Keratinocyte (primary cell): Measurements from ENCODE around the gene ITIH2. TPM values are rescaled to one million over a fixed set of nuclear protein-coding genes. Genes with fewer than 3 reads are reported as not detected.

Source experiments
- DNase-seq: peaks from one replicate; pipeline ENCODE4 v3.0.0-alpha.2; 2011; ENCODE audit warnings: low read depth, missing footprints, low spot score
- FAIRE-seq: peaks from 2 replicates; lab custom pipeline; 2011; peaks lifted over from hg19 to GRCh38; lab: Jason Lieb, UNC
- H2AFZ ChIP-seq: 2 replicates; pipeline ENCODE4 v1.6.0; 2012; ENCODE audit warnings: low read length, control low read depth, inconsistent platforms; ENCODE audit not compliant: control insufficient read depth
- H3K27ac ChIP-seq: 2 replicates; pipeline ENCODE4 v1.5.1; 2011; ENCODE audit warnings: low read length; ENCODE audit not compliant: control insufficient read depth, insufficient read depth
- H3K27me3 ChIP-seq: 3 replicates; pipeline ENCODE4 v1.6.0; 2011; ENCODE audit warnings: low read length; ENCODE audit not compliant: control insufficient read depth, insufficient read depth; ENCODE audit errors: extremely low read depth
- H3K36me3 ChIP-seq, 2 experiments: 2 replicates in 1 of 2; 3 replicates in 1 of 2; pipeline ENCODE4 v1.5.1; 2011; ENCODE audit warnings: low read length in 2 of 2, mild to moderate bottlenecking in 1 of 2; ENCODE audit not compliant: control insufficient read depth in 2 of 2, insufficient read depth in 2 of 2; ENCODE audit errors: extremely low read depth in 1 of 2
- H3K4me1 ChIP-seq: 3 replicates; pipeline ENCODE4 v1.5.1; 2011; ENCODE audit warnings: low read length; ENCODE audit not compliant: control insufficient read depth, insufficient read depth; ENCODE audit errors: extremely low read depth
- H3K4me2 ChIP-seq: 3 replicates; pipeline ENCODE4 v1.6.0; 2011; ENCODE audit warnings: low read depth, low read length; ENCODE audit not compliant: control insufficient read depth, insufficient read depth; ENCODE audit errors: extremely low read depth
- H3K4me3 ChIP-seq, 3 experiments: fragments of 200-600 bp in 1 of 3; sonication (generic) in 1 of 3; 2 replicates in 2 of 3; 3 replicates in 1 of 3; pipeline ENCODE4 v1.5.1; 2011 to 2016; ENCODE audit warnings: low read length in 3 of 3, mild to moderate bottlenecking in 3 of 3, control low read depth in 2 of 3, inconsistent platforms in 1 of 3, low read depth in 1 of 3, mixed read lengths in 1 of 3, mixed run types in 1 of 3, moderate library complexity in 1 of 3; ENCODE audit not compliant: control insufficient read depth in 2 of 3, insufficient read depth in 2 of 3; ENCODE audit errors: extremely low read depth in 1 of 3
- H3K79me2 ChIP-seq: 2 replicates; pipeline ENCODE4 v1.6.0; 2012; ENCODE audit warnings: low read length; ENCODE audit not compliant: control insufficient read depth, insufficient read depth
- H3K9ac ChIP-seq: 3 replicates; pipeline ENCODE4 v1.6.0; 2011; ENCODE audit warnings: low read length; ENCODE audit not compliant: control insufficient read depth, insufficient read depth; ENCODE audit errors: extremely low read depth
- H3K9me1 ChIP-seq: 3 replicates; pipeline ENCODE4 v1.6.0; 2011; ENCODE audit warnings: low read length; ENCODE audit not compliant: control insufficient read depth, insufficient read depth; ENCODE audit errors: extremely low read depth
- H3K9me3 ChIP-seq: 2 replicates; pipeline ENCODE4 v1.5.1; 2012; ENCODE audit warnings: low read depth, low read length; ENCODE audit not compliant: control insufficient read depth
- H4K20me1 ChIP-seq: 3 replicates; pipeline ENCODE4 v1.6.0; 2011; ENCODE audit warnings: low read length; ENCODE audit not compliant: control insufficient read depth, insufficient read depth; ENCODE audit errors: extremely low read depth
- EZH2 ChIP-seq: IDR thresholded peaks from one replicate; pipeline ENCODE4 v1.6.1; 2012; ENCODE audit warnings: inconsistent platforms, mild to moderate bottlenecking, low read length, moderate library complexity
- dilution Hi-C: fragments of 300-500 bp; cut with MboI; formaldehyde crosslinking; loops from one replicate; pipeline ENCODE4 v1.7.0; 2020; ENCODE audit warnings: low sequenced_read_pairs; ENCODE audit not compliant: extremely low pct_ligation_motif_present
- polyA plus RNA-seq, 5 experiments: library from polyadenylated mRNA; depleted of rRNA in 3 of 5; stranded (reverse) in 3 of 5; stranded (forward) in 1 of 5; unstranded in 1 of 5; fragments of >200 nt; gene quantifications; 1 replicate in 1 of 5; 2 replicates in 3 of 5; 3 replicates in 1 of 5; pipeline versions ENCODE4 v1.2.1 to v1.2.3, GENCODE V29; 2011 to 2012; ENCODE audit warnings: missing spikeins in 2 of 5, low read depth in 1 of 5, low replicate concordance in 1 of 5
- TF ChIP-seq, protein P1 (sequence below), 3 experiments: IDR thresholded peaks in 1 of 3; conservative IDR thresholded peaks in 1 of 3; optimal IDR thresholded peaks in 1 of 3; 2 replicates in 2 of 3; 3 replicates in 1 of 3; pipeline versions ENCODE3 to v1.5.1; 2011; ENCODE audit warnings: low read length in 3 of 3, mild to moderate bottlenecking in 3 of 3, moderate library complexity in 2 of 3, control low read depth in 1 of 3, inconsistent platforms in 1 of 3; ENCODE audit not compliant: insufficient read depth in 2 of 3; ENCODE audit errors: extremely low read depth in 1 of 3

ITIH2 gene
- polyA plus RNA-seq, 1 donor (not counting 4 experiments of a cell fraction or from before 2014, with no cell fraction given): not detected

DNA sequence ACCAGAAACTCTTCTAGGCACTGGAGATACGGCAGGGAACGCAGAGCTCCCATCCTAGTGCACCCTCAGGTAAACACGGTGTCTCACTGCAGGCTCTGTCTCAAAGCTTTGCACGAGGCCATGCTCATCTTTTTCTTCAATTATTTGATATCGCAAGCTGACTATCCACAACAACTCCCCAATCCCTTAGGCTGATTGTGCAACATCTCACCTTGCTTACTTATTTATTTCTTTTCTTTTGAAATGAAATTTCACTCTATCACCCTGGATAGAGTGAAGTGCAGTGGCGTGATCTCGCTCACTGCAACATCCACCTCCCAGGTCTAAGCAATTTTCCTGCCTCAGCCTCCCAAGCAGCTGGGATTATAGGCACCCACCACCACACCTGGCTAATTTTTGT, 12.4 kb downstream of the ITIH2 start:
- no peaks in the 10 kb centered on the region for H3K79me2 ChIP-seq
- no peaks in the 10 kb centered on the region for H3K36me3 ChIP-seq
- H3K4me2 ChIP-seq: no peak overlapping the region
- no peak overlapping the region for H3K27ac ChIP-seq
- DNase-seq (no peak), FAIRE-seq (no peak)
- TF ChIP-seq EZH2: no peak
- TF ChIP-seq, protein P1, sequence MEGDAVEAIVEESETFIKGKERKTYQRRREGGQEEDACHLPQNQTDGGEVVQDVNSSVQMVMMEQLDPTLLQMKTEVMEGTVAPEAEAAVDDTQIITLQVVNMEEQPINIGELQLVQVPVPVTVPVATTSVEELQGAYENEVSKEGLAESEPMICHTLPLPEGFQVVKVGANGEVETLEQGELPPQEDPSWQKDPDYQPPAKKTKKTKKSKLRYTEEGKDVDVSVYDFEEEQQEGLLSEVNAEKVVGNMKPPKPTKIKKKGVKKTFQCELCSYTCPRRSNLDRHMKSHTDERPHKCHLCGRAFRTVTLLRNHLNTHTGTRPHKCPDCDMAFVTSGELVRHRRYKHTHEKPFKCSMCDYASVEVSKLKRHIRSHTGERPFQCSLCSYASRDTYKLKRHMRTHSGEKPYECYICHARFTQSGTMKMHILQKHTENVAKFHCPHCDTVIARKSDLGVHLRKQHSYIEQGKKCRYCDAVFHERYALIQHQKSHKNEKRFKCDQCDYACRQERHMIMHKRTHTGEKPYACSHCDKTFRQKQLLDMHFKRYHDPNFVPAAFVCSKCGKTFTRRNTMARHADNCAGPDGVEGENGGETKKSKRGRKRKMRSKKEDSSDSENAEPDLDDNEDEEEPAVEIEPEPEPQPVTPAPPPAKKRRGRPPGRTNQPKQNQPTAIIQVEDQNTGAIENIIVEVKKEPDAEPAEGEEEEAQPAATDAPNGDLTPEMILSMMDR (optimal IDR thresholded peaks at IDR 0.05 in 1 of 3, IDR thresholded peaks at IDR 0.05 in 1 of 3, conservative IDR thresholded peaks at IDR 0.05 in 1 of 3; ENCODE audit: extremely low read depth in 1 of 3, insufficient read depth in 2 of 3, low read length in 3 of 3): no peak
- no peak overlapping the region for H3K9ac ChIP-seq
- H3K4me1 ChIP-seq: no peaks in the 10 kb centered on the region
- dilution Hi-C loops: no loop called here
- H3K9me3 ChIP-seq: no peaks in the 10 kb centered on the region
- H4K20me1 ChIP-seq: no peaks in the 10 kb centered on the region
- no peaks in the 10 kb centered on the region for H3K9me1 ChIP-seq
- H3K27me3 ChIP-seq: peaks cover 4% of the 10 kb centered on the region
- H3K4me3 ChIP-seq: no peak overlapping the region
- H2AFZ ChIP-seq: no peak overlapping the region

DNA sequence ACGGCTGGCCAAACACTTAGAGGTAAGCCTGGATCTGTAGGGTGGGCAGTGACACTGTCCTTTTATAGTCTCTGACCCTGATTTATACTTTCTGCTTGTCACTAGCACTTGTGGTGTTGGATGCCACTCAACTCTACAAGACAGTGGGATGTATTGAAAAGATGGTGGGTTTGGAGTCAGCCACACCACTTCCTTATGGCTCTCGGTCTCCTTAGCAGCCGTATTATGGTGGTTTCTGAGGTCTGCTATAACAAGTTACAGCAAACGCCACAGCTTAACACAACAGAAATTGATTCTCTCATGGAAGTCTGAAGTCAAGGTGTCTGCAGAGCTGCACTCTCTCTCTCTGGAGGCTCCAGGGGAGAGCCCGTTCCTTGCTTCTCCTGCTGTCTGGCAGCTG, 14.7 kb downstream of the ITIH2 start:
- Histone ChIP-seq H3K27me3 (peaks cover 4% of the 10 kb centered on the region), H3K9me1 (no peaks in the 10 kb centered on the region), H3K36me3 (no peaks in the 10 kb centered on the region), H2AFZ (no peak overlapping the region), H4K20me1 (no peaks in the 10 kb centered on the region), H3K79me2 (no peaks in the 10 kb centered on the region), H3K27ac (no peak overlapping the region), H3K9ac (no peak overlapping the region), H3K4me3 (no peak overlapping the region), H3K4me1 (no peaks in the 10 kb centered on the region), H3K4me2 (no peak overlapping the region), H3K9me3 (no peaks in the 10 kb centered on the region)
- TF ChIP-seq, protein P1 (optimal IDR thresholded peaks at IDR 0.05 in 1 of 3, IDR thresholded peaks at IDR 0.05 in 1 of 3, conservative IDR thresholded peaks at IDR 0.05 in 1 of 3; ENCODE audit: extremely low read depth in 1 of 3, insufficient read depth in 2 of 3, low read length in 3 of 3): no peak
- FAIRE-seq: no peak
- DNase-seq: no peak
- dilution Hi-C loops: no loop called here
